ENCODE measurements around the gene SLC22A23.

The SLC22A23 gene

DNA sequence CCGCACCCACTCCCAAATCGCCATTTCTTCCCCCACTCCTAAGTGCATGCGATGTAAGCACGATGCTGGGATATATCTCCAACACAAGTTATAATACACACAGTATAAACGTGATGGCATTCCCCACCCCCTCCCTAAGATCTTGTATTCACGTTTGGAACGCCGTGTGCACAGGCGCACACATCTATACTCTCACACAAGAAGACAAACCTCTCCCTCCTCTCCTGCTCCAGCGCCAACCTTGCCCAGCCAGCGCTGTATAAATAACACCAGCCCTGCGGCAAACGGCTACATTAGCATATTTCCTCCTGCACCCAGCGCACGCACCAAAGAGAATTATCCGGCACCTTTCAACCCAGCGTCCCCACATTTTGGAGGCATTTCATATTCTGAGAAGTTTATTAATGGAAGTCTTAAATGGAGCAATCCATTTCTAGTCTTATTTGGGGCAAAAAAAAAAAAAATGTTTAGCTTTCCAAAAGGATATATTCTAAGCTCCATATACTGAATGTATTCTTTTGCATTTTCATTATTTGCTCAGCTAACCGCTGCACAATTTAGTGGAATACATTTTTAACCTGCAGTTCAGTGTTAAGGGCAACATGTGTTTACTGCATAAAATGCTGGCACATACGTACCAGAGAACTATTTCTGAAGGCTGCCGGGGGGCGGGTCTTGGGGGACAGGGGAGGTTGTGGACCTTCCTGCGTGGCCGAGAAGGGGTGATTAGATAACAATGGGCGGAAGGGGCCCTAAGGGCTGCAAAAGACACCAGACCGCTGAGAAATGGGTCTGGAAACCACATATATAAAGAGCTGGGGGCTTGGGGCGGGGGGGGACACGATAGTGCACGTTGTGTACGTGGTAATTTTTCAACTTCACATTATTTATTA is 1.1 kb upstream of the SLC22A23 start:
- DNase-seq (ENCODE audit: extremely low read depth, low read depth): no peak
- TF ChIP-seq, protein P1, sequence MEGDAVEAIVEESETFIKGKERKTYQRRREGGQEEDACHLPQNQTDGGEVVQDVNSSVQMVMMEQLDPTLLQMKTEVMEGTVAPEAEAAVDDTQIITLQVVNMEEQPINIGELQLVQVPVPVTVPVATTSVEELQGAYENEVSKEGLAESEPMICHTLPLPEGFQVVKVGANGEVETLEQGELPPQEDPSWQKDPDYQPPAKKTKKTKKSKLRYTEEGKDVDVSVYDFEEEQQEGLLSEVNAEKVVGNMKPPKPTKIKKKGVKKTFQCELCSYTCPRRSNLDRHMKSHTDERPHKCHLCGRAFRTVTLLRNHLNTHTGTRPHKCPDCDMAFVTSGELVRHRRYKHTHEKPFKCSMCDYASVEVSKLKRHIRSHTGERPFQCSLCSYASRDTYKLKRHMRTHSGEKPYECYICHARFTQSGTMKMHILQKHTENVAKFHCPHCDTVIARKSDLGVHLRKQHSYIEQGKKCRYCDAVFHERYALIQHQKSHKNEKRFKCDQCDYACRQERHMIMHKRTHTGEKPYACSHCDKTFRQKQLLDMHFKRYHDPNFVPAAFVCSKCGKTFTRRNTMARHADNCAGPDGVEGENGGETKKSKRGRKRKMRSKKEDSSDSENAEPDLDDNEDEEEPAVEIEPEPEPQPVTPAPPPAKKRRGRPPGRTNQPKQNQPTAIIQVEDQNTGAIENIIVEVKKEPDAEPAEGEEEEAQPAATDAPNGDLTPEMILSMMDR (IDR thresholded peaks at IDR 0.05; ENCODE audit: low read depth, low read length): no peak

DNA sequence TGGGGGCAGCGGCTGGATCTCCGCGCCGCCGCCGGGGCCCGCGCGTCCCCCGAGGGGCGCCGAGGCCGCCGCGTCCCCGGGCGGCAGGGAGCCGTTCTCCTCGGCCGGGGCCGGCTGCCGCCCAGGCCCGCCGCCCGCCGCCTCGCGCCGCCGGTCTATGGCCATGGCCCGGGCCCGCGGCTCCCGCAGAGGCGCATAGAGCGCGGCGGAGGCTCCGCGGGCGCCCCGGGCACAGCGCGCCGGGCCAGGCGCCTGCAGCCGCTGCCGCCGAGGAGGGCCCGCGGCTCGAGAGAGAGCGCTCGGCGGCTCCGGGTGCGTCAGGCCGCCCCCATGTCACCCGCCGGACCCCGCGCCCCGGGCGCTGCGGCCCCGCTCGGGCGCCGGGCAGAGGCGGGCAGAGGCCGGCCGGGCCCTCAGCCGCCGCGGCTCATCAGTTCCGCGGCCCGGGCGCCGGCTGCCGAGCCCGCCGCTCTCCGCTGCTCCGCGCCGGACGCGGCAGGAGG is 404 bp downstream of the SLC22A23 start:
- no peak for DNase-seq (ENCODE audit: extremely low read depth, low read depth)

DNA sequence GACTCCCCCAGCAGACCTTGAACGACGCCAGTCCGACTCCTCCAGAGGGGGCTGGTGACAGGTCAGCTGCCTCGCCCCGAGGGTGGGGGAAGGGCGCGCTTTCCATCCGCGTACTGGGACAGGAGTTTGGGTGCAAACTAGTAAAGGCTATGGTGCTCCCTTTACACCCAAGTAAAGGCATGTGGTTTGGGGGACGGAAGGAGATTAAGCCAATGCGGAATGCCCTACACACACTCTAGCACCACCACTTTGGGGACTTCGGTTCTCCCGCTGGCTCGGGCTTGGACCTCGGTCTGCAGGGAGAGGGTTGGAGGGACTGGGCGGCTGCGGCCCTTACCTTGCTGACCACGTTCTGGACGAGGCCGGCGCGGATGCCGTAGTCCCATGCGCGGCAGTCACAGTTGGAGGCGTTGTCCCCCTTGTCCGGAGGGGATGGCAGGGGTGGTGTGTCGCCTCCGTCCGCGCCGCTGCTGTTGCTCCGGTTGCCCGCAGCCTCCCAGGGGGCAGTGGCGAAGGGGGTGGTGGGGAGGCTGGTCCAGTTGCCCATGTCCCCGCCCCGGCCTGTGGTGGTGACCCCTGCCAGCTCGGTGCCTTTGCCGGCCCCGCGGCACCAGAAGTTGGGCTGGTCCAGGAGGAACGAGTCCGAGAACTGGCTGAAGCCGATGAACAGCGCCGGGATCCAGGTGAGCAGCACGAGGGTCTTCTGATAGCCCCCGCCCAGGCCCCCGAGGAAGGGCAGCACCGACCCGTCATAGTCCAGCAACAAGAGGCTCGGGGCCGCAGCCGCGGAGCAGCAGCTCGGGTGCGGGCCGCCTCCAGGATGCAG is 1.1 kb downstream of the SLC22A23 start:
- DNase-seq (ENCODE audit: extremely low read depth, low read depth): no peak
- TF ChIP-seq, protein P1 (IDR thresholded peaks at IDR 0.05; ENCODE audit: low read depth, low read length): no peak; the same call in 1 of the 2 replicates

More for the DNA sequence above, 404 bp downstream of the SLC22A23 start:
- TF ChIP-seq, protein P1 (IDR thresholded peaks at IDR 0.05; ENCODE audit: low read depth, low read length): no peak

DNA sequence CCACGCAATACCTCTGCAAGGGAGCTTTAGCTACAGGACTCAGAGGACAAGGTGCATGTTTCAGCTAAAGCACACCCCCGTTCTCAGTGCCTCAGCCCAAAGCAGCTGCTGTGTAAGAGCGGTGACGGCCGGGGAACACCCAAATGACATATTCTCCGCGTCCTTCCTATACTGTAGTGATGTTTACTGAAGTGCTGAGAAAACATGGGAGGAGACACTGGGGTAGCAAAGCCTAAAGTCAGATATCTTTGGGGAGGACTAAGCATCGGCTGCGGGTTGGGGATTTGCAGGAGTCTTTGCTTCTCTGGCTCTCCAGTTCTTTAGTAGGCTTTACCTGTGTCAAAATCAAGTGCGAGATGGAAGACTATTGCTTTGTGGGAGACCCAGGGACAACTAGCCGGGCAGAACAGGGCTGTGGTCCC is 1.7 kb downstream of the SLC22A23 start:
- TF ChIP-seq, protein P1 (IDR thresholded peaks at IDR 0.05; ENCODE audit: low read depth, low read length): no peak
- no peak for DNase-seq (ENCODE audit: extremely low read depth, low read depth)

DNA sequence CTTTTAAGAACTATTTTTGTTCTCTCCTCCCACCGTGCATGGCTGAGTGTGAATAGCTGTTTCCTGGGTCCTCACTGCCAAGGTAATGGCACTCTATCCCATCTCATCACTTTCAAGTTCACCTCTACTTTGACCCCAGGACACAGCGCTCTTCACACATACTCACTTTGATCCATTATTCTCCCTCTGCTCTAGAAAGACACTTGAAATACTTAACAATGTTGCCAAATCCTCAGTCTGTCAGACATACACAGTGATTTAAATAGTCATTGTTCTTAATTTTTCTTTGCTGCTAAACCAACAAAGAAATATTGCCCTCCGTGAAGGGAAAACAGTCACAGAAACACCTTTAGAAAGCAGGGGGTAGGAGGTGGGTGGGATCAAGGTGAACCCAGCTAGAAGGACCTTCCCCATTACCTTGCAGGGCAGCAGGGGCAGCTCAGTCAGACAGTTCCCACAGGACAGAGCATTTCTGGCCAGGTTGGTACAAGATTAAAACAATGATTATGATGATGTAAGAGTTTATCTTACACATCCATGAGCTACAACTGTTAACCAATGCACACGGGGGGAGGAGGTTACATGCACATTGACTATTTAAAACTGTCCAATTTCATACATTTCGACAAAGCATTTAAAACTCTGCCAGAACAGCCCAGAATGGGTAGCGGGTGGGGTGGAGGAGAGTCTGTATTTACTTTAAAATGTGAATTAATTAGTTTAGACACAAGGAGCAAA is 2.4 kb downstream of the SLC22A23 start:
- DNase-seq (ENCODE audit: extremely low read depth, low read depth): no peak
- TF ChIP-seq, protein P1 (IDR thresholded peaks at IDR 0.05; ENCODE audit: low read depth, low read length): no peak

DNA sequence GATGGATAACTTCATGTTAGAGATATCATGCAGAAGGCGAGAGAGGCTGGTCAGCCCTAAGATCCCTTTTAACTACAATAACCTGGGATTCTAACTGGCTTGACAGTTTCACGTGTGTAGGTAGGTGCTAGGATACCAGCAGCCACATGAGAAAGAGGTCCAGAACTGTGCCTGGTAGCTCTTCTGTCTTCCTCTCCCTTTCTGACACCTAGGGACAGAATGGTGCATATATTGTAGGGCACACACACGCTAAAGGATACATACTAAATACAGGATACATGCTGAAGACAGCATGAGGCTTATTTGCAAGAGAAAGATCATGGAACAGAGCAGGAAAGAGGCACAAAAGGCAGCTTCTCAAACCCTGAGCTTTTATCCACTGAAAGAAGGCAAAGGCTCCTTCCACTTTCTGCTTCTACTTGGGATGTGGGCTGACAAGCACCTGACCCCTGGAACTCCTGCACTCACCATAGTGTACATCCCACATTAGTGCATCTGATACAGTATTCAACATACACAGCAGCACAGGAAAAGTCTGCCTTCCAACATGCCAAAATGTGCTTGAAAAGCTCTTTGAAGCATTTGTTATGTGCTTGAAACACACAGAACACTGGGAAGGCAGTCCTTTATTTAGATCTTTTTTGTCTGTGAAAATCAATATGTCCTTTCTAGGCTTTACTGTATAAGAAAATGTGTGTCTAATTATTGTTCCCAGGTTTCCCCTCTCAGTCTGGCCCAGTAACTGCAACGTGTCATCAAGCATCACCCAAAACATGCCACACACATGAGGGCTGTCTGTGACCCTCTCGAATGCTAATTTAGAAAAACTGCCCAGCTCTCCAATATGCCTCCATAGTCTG is 3.2 kb downstream of the SLC22A23 start:
- TF ChIP-seq, protein P1 (IDR thresholded peaks at IDR 0.05; ENCODE audit: low read depth, low read length): no peak

More for the DNA sequence above, 3.2 kb downstream of the SLC22A23 start:
- DNase-seq (ENCODE audit: extremely low read depth, low read depth): no peak

Data from AG09319 (cell line).